ENCODE data around the gene ERGIC1. TPM values are rescaled to one million over a fixed set of nuclear protein-coding genes. Genes with fewer than 3 reads are reported as not detected.
A peak's percentile ranks its signal among the peaks of the same experiment; 100 is the strongest.

Gene ERGIC1
- total RNA-seq, 1 donor from 2014 or later: 184 TPM

GRCh38 chr5:172902497-172903472, 68.7 kb downstream of the ERGIC1 start:
- DNase-seq (ENCODE audit: low spot score in 2 of 2): peak in 1 of 2 donors; percentile 95
- peak overlapping the region; percentile 96 to 97 for H3K27ac ChIP-seq
- H3K9me3 ChIP-seq: no peaks in the 10 kb centered on the region
- TF ChIP-seq CTCF (IDR thresholded peaks at IDR 0.05): peak; percentile 24 to 58 (median 58)
- H3K27me3 ChIP-seq: no peaks in the 10 kb centered on the region
- peak overlapping the region in 1 of 2 donors; percentile 5 for H3K4me3 ChIP-seq
- intact Hi-C loops (cut with DNase I): loop anchor here (2.0 kb wide), 1 partner anchor 104 kb away; no protein-coding TSS in a partner anchor
- H3K36me3 ChIP-seq: peaks cover 3 to 9% of the 10 kb centered on the region in 2 donors
- H3K4me1 ChIP-seq: peaks cover 43 to 77% of the 10 kb centered on the region in 2 donors

DNA sequence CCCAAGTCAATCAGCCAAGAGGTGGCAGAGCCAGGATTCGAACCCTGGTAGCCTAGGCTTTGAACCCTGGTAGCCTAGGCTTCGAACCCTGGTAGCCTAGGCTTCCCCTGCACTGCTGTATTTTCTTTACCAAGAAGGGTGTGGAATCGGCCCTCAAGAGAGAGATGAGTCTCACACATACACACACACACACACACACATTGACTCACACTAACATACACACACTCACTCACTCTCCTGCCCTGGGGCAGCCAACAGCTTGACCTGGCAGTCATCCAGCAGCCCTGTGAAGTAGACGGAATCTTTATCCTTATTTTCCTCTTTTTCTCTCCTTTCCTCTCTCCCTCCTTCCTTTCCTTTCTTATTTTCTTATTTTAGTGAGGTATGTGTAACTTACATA, 69.7 kb downstream of the ERGIC1 start:
- Histone ChIP-seq H3K27ac (peak overlapping the region; percentile 96 to 97), H3K9me3 (no peaks in the 10 kb centered on the region), H3K27me3 (no peaks in the 10 kb centered on the region), H3K4me3 (peak overlapping the region in 1 of 2 donors; percentile 5), H3K4me1 (peaks cover 40 to 71% of the 10 kb centered on the region in 2 donors), H3K36me3 (peaks cover 2 to 3% of the 10 kb centered on the region in 2 donors)
- intact Hi-C loops (cut with DNase I): loop anchor here (2.0 kb wide), 2 partner anchors 105 to 131 kb away; no protein-coding TSS in a partner anchor
- TF ChIP-seq CTCF (IDR thresholded peaks at IDR 0.05): no peak
- peak in 1 of 2 donors; percentile 88 for DNase-seq (ENCODE audit: low spot score in 2 of 2)

DNA sequence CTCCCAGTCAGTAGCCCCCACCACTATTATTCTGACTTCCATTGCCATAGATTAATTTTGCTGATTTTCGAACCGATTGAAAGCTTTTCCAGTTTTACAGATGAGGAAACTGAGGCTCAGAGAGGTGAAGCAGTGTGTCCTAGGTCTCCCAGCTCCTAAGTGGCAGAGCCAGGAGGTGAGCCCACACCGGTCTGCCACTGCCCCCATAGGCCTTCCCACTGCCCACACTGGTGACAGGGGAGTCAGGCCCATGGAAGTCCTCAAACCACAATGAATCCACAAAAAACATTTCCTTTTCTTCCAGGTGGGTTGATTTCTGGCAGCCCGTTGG, 70.2 kb downstream of the ERGIC1 start:
- H3K4me1 ChIP-seq: peaks cover 40 to 73% of the 10 kb centered on the region in 2 donors
- DNase-seq (ENCODE audit: low spot score in 2 of 2): no peak
- no peaks in the 10 kb centered on the region for H3K36me3 ChIP-seq
- no peaks in the 10 kb centered on the region for H3K27me3 ChIP-seq
- H3K4me3 ChIP-seq: no peak overlapping the region
- H3K27ac ChIP-seq: peak overlapping the region; percentile 96 to 97
- no peak for TF ChIP-seq CTCF (IDR thresholded peaks at IDR 0.05)
- intact Hi-C loops (cut with DNase I): loop anchor here (2.0 kb wide), 1 partner anchor 131 kb away; no protein-coding TSS in a partner anchor
- H3K9me3 ChIP-seq: no peaks in the 10 kb centered on the region

DNA sequence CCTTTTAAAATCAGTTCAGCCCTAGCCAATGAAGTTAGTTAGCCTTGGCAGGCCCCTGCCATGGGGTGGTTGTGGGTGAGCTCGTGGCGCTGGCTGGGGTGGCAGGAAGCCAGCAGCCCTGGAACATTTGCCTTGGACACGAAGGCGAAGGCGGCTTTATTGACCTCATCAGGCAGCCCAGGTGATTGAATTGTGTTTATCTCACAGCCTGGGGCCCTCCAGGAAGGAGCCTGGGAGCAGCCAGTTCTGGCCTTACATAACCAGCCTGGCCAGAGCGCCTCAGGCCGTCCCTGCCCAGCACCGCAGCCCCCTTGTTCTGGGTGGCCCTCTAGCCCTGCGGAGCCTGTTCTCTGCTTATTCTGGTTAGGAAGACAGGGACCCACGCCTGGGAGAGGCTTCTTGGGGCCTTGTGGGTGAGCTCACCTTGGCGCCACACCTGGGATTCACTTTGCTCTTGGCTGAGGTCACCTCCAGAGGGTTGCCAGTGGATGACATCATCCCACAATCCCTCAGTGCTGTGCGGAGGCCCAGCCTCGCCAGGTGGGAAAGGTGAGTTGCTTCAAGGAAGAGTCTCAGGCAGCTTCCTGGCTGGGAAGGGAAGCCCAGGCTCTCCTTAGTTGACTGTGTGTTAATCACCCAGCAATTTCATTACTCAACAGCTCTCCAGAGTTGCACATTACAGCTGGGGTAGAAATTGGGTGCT, 70.7 kb downstream of the ERGIC1 start:
- Histone ChIP-seq H3K27ac (peak overlapping the region; percentile 96 to 97), H3K4me3 (peak overlapping the region in 1 of 2 donors; percentile 56), H3K9me3 (no peaks in the 10 kb centered on the region), H3K4me1 (peaks cover 40 to 74% of the 10 kb centered on the region in 2 donors), H3K36me3 (peaks cover 0 to 2% of the 10 kb centered on the region in 2 donors), H3K27me3 (no peaks in the 10 kb centered on the region)
- DNase-seq (ENCODE audit: low spot score in 2 of 2): peak; percentile 79 to 93
- intact Hi-C loops (cut with DNase I): loop anchor here (1.0 to 2.0 kb wide), 2 partner anchors 35 to 132 kb away; no protein-coding TSS in a partner anchor
- no peak for TF ChIP-seq CTCF (IDR thresholded peaks at IDR 0.05)

DNA sequence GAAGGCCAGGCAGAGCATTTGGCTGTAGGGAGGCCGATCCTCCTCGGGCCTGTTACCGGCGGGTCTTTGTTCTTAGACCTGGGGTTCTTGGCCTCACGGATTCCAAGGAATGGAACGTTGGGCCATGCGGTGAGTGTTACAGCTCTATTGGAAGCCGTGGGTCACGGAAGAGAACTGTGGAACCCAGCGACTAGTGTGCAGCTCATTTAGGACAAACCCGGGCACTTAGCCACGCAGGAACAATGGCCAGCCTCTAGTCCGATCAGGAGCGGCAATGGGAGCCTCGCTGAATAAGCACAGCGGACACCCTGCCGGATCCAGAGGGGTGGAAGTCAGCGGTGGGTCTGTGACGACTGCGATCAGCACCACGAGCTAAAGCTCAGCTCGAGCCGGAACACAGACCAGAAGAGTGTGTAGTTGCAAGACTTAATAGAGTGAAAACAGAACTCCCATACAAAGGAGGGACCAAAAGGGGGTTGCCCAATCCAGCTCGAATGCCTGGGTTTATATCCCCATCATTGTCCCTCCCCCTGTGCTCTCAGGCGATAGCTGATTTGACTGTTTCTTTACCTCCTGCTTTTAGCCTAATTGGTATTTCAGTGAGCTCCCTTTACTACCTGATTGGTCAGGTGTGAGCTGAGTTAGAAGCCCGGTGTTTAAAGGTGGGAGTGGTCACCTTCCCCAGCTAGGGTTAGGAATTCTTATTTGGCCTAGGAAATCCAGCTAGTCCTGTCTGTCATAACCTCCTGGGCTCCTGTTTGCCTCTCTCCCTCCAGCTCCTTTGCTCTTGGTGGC, 71.5 kb downstream of the ERGIC1 start:
- H3K4me1 ChIP-seq: peaks cover 40 to 70% of the 10 kb centered on the region in 2 donors
- DNase-seq (ENCODE audit: low spot score in 2 of 2): peak in 1 of 2 donors; percentile 78
- intact Hi-C loops (cut with DNase I): loop anchor here (1.0 to 2.0 kb wide), 2 partner anchors 36 to 133 kb away; no protein-coding TSS in a partner anchor

More for the DNA sequence above, 71.5 kb downstream of the ERGIC1 start:
- Histone ChIP-seq H3K27ac (peak overlapping the region; percentile 96 to 97), H3K27me3 (no peaks in the 10 kb centered on the region), H3K9me3 (no peaks in the 10 kb centered on the region), H3K36me3 (peaks cover 0 to 7% of the 10 kb centered on the region in 2 donors), H3K4me3 (peak overlapping the region in 1 of 2 donors; percentile 56)
- TF ChIP-seq CTCF (IDR thresholded peaks at IDR 0.05): no peak
